Forelimb muscle (tissue), 1 donor: Measurements from ENCODE around the gene CHRNA4. TPM values are rescaled to one million over a fixed set of nuclear protein-coding genes. Genes with fewer than 3 reads are reported as not detected.

Experiments
- DNase-seq: peaks from one replicate; pipeline ENCODE4 v3.0.0-alpha.2; 2013; ENCODE audit warnings: low read depth
- polyA plus RNA-seq: library from polyadenylated mRNA; unstranded; fragments of 120-200 nt; gene quantifications from one replicate; pipeline ENCODE4 v1.2.1, GENCODE V29; 2013; ENCODE audit not compliant: insufficient read length

The CHRNA4 gene
- polyA plus RNA-seq, 1 donor = 0.46 TPM

GRCh38 chr20:63321148-63321831, 39.9 kb downstream of the CHRNA4 start:
- DNase-seq = peak; percentile 11

- no peak for DNase-seq
Measured at GRCh38 chr20:63320616-63321147, 40.5 kb downstream of the CHRNA4 start.

DNA sequence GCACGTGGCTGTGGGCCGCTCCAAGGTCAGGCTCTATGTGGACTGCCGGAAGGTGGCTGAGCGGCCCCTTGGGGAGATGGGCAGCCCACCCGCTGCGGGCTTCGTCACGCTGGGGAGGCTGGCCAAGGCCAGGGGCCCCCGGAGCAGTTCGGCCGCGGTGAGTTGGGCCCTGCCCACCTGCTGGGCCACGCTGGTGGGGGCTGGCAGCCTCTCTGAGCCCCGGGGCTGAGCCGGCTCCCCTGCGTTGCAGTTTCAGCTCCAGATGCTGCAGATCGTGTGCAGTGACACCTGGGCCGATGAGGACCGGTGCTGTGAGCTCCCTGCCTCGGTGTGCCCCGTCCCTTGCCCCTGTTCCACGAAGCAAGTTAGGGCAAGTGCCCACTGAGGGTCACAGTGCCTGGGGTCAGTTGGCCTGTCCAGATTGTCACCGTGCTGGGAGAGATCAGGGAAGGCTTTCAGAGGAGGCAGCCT, 41.1 kb downstream of the CHRNA4 start:
- no peak for DNase-seq

DNA sequence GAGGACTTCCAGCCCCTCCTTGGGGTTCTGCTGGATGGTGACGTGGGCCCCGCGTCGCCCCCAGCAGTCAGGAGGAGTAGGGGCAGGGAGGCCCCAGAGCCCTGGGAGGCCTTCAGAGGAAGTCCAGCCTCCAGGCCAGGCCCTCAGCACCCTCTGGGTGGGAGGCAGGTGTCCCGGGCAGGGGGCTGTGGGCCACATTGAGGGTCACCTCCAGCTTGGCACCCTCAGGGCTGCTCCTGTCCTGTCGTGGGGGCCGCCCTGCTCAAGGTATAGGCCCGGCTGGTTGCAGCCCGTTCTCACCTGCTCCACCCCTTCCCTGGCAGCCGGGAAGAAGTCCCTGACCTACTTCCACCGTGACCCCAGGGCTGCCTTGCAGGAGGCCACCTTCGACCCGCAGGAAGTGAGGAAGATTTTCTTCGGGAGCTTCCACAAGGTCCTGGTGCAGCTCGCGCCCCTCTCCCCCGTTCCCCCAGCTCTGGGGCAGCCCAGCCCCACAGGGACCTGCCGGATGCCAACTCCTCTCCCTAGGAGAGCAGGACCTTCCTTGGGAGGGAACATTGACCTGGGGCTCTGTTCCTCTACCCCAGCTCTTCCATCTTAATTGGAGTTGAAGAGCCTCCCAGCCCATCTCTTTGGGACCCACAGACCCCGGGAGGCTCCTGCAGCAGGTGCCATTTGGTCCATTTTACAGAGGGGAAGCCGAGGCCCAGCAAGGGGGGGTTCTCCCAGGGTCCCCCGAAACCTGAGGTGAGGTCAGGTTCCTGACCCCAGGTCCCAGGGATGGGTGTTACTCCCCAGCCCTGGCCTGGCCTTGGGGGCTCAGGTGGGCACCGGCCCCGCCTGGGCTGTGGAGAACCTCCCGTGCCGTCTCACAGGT, 41.7 kb downstream of the CHRNA4 start:
- DNase-seq = no peak

GRCh38 chr20:63318391-63319163, 42.6 kb downstream of the CHRNA4 start:
- DNase-seq = no peak

DNA sequence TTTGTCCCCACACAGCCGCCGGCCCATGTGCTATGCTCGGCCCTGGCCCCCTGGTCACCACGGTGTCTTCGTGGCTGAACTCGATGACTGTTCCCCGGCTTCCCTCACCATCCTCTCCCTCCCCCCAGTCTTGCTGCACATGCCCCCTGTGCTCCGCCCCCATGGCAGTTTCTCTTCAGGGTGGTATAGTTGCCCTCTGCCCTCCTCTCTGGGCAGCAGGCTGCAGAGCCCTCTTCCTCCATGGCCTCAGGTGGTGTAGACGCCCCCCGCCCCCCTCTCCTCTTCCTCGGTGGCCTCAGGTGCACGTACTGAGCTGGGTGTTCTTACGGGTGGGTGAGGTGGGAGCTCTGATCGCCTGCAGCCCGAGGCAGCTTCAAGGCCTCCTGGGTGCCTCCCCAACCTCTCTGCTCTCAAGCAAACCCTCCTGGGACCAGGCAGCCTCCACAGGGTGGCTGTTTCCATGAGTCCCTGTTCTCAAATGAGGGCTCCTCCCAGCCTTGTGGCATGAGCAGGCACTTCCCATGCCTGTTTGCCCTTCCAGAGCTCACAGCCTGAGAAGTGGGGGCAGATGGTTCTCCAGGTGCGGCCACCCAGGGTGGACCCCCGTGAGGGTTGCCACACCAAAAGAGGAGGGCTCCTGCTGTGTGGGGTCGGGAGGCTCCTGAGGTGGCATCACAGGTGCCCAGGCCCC, 43.4 kb downstream of the CHRNA4 start:
- no peak for DNase-seq

DNA sequence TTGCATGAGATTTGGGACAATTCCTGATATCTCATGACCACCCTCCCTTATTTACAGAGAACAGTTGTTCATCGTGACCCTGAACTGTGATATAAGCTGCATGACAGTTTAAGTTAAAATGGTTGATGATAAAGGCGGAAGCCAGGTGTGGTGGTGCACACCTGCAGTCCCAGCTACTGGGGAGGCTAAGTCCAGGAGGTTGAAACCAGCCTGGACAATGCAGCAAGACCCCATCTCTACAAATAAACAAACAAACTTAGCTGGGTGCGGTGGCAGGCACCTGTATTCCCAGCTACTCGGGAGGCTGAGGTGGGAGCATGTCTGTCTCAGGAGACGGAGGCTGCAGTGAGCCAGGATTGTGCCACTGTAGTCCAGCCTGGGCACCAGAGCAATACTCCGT, 44.1 kb downstream of the CHRNA4 start:
- DNase-seq = no peak

DNA sequence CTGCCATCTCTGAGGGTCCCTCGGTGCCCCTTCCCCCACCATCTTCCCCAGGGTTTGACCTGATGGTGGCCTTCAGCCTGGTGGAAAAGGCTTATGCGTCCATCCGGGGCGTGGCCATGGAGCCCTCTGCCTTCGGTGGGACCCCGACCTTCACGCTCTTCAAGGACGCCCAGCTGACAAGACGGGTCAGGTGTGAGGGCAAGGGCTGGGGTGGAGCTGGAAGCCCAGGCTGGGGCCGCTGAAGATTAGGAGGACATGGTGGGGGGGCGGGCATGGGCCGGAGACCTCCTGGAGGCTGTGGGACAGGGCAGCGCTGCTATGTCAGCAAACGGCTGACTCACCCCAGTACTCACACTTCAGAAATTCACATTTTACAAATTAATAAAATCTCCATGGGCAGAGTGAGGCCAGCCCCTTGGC, 44.6 kb downstream of the CHRNA4 start:
- DNase-seq = no peak

DNA sequence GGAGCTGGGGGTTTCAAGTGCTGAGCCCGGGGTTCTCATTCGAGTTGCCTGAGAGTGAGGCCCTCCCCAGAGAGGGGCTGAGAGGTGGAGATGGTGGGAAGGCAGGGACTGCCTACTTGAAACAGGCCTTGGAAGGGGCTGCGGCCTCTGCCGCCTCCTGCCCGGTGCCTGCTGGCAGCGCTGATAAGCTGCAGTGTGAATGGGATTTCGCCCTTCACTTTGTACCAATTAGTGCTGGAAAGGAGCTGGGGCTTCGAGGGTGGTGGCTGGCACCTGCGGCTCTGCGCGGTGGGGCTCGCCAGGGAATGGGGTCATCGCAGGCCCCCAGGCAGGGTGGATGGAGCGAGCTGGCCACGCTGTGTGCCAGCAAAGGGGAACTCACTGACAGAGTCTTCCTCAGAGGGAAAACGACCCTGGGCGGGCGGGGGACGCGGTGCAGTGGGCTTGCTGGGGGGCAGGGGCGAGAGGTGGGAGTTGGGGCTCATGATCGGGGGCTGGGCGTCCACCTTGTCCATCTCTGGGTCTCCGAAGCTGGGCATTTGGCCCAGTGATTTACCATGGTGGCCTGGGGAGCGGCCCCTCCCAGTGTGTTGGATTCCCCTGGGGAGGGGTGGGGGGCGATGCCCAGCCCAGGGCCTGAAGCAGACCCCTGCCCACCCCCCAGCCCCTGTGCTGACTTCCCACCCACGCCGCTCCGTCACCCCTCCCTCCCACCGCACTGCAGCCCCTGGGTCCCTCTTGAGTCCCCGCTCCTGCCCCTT, 45.2 kb downstream of the CHRNA4 start:
- no peak for DNase-seq

- DNase-seq = no peak
Measured at GRCh38 chr20:63315240-63315689, 45.9 kb downstream of the CHRNA4 start.

GRCh38 chr20:63314566-63315239, 46.4 kb downstream of the CHRNA4 start:
- DNase-seq = no peak

DNA sequence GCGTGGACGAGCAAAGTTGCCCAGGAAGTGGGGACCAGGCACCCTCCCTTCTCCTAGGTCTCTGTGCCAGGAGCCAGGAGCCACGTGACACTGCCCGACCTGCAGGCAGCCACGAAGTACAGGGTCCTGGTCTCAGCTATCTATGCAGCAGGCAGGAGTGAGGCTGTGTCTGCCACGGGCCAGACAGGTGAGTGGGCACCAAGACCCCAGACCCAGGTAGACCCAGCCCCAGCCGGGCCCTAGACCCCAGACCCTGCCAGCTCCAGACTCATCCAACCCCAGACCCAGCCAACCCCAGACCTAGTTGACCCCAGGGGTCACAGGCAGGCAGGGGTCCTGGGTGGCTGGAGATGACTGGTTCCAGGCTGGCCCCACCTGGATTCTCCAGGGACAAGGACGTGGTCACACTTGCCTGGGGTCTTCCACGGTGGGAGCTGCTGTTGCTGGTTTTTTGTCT, 47.1 kb downstream of the CHRNA4 start:
- no peak for DNase-seq

- DNase-seq = no peak
Measured at GRCh38 chr20:63313349-63314014, 47.7 kb downstream of the CHRNA4 start.

DNA sequence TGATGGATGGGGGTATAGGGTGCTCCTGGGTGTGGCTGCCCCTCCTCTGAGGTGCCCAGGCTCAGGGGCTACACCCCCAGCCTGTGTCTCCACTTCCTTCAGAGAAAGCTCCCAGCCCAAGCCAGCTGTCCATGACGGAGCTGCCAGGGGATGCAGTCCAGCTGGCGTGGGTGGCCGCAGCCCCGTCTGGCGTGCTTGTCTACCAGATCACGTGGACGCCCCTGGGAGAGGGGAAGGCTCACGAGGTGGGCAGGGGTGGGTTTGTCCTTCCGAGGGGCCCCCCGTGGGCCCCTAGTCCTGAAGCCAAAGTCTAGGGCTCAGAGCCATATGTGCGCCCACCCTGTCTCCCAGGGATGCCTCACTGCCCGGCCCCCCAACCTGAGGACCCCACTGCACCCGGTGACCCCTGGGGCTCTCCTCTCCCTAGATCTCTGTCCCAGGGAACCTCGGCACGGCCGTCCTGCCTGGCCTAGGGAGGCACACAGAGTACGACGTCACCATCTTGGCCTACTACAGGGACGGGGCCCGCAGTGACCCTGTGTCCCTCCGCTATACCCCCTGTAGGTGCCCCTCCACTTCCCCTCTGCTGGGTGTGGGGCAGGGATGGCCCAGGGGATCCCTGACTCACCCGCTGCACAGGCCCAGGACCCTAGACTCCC, 48.3 kb downstream of the CHRNA4 start:
- DNase-seq = no peak

DNA sequence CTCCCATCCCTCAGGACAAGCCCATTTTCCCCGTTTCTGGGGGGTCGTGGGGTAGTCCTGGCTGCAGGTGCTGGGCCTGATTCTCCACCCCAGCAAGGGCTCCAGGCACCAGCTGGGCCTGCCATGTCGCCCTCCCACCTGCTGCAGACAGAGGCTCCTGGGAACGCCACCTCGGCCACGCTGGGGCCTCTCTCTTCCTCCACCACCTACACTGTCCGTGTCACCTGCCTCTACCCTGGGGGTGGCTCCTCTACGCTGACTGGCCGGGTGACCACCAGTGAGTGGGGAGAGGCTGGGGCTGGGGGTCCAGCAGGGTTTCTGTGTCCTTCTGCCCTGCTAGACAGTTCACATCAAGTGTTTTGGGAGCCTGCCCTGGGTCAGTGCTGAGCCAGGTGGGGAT, 48.9 kb downstream of the CHRNA4 start:
- no peak for DNase-seq

DNA sequence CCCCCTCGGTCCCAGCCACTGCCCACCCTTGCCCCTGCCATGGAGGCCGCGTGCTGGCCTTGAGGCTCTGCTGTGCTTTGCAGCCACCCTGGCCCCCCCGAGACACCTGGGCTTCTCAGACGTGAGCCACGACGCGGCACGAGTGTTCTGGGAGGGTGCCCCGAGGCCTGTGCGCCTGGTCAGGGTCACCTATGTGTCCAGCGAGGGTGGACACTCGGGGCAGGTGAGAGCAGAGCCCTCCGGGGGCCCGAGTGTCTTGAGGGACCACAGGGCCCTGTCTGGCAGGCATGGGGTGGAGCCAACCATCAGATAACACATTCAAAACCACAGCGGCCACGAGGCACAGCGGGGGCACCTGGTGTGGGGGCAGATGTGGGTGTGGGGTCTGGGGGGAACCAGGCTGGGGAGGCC, 49.3 kb downstream of the CHRNA4 start:
- DNase-seq = no peak

DNA sequence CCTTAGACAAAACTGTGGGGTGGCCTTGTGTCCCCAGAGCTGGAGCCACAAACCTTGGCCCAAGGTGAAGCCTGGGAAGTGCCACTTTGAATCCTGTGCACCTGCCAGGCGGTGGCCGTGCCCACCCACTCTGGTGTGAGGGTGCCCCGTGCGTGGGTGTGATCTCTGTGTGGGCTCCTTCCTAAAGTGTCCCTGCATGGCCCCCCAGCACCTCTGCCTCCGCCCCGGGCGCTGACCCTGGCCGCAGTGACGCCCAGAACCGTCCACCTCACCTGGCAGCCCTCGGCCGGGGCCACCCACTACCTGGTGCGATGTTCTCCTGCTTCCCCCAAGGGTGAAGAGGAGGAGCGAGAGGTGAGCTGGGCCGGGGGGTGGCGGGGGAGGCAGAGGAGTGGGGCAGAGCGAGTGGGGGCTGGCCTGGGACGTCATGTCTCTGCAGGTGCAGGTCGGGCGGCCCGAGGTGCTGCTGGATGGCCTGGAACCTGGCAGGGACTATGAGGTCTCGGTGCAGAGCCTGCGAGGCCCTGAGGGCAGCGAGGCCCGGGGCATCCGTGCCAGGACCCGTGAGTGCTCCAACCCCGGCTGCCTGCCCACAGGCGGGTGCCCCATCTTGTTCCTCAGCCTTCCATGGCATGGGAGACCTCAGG, 49.8 kb downstream of the CHRNA4 start:
- DNase-seq = no peak
